Measurements from ENCODE around the gene FBP2.
"Not testable (repeated sequence)": the region's sequence is repeated elsewhere in the genome, so short reads cannot be mapped to it uniquely, and the experiment has no call there.

The FBP2 gene

GRCh38 chr9:94599102-94599501 is 5.5 kb upstream of the FBP2 start:
- Histone ChIP-seq H3K36me3 (ENCODE audit: control insufficient read depth, insufficient read depth, low read length) (no peaks in the 10 kb centered on the region), H3K27me3 (replicated peaks; ENCODE audit: control insufficient read depth, insufficient read depth, low read length) (no peaks in the 10 kb centered on the region), H3K4me3 (replicated peaks; ENCODE audit: low read depth, low read length) (no peak overlapping the region)
- DNase-seq (ENCODE audit: extremely low read depth, insufficient read length), result no peak
- no peak for TF ChIP-seq CTCF (IDR thresholded peaks at IDR 0.05; ENCODE audit: insufficient read depth, low read length, poor library complexity, severe bottlenecking)

- not testable (repeated sequence) for DNase-seq (ENCODE audit: extremely low read depth, insufficient read length); H3K27me3 ChIP-seq (replicated peaks; ENCODE audit: control insufficient read depth, insufficient read depth, low read length); H3K36me3 ChIP-seq (ENCODE audit: control insufficient read depth, insufficient read depth, low read length); H3K4me3 ChIP-seq (replicated peaks; ENCODE audit: low read depth, low read length)
These were observed 941 bp downstream of the FBP2 start for GRCh38 chr9:94592683-94593082.

GRCh38 chr9:94591876-94592275 is 1.7 kb downstream of the FBP2 start:
- no peaks in the 10 kb centered on the region; the same call in 1 of the 2 replicates for H3K27me3 ChIP-seq (replicated peaks; ENCODE audit: control insufficient read depth, insufficient read depth, low read length)
- H3K4me3 ChIP-seq (replicated peaks; ENCODE audit: low read depth, low read length), result no peak overlapping the region
- H3K36me3 ChIP-seq (ENCODE audit: control insufficient read depth, insufficient read depth, low read length), result no peaks in the 10 kb centered on the region
- TF ChIP-seq CTCF (IDR thresholded peaks at IDR 0.05; ENCODE audit: insufficient read depth, low read length, poor library complexity, severe bottlenecking), result no peak
- DNase-seq (ENCODE audit: extremely low read depth, insufficient read length), result no peak

DNA sequence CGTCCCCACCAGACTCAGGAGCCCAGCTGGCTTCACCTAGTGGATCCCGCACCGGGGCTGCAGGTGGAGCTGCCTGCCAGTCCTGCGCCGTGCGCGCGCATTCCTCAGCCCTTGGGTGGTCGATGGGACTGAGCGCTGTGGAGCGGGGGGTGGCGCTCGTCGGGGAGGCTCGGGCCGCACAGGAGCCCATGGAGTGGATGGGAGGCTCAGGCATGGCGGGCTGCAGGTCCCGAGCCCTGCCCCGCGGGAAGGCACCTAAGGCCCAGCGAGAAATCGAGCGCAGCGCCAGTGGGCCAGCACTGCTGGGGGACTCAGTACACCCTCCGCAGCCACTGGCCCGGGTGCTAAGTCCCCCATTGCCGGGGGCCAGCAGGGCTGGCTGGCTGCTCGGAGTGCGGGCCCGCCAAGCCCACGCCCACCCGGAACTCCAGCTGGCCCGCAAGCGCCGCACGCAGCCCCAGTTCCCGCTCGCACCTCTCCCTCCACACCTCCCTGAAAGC is 2.5 kb downstream of the FBP2 start:
- H3K4me3 ChIP-seq (replicated peaks; ENCODE audit: low read depth, low read length); H3K27me3 ChIP-seq (replicated peaks; ENCODE audit: control insufficient read depth, insufficient read depth, low read length); H3K36me3 ChIP-seq (ENCODE audit: control insufficient read depth, insufficient read depth, low read length); DNase-seq (ENCODE audit: extremely low read depth, insufficient read length): not testable (repeated sequence)

GRCh38 chr9:94588681-94589080 is 4.9 kb downstream of the FBP2 start:
- no peak for DNase-seq (ENCODE audit: extremely low read depth, insufficient read length)
- H3K36me3 ChIP-seq (ENCODE audit: control insufficient read depth, insufficient read depth, low read length), result no peaks in the 10 kb centered on the region
- TF ChIP-seq CTCF (IDR thresholded peaks at IDR 0.05; ENCODE audit: insufficient read depth, low read length, poor library complexity, severe bottlenecking), result no peak
- no peak overlapping the region for H3K4me3 ChIP-seq (replicated peaks; ENCODE audit: low read depth, low read length)
- H3K27me3 ChIP-seq (replicated peaks; ENCODE audit: control insufficient read depth, insufficient read depth, low read length), result no peaks in the 10 kb centered on the region; the same call in 1 of the 2 replicates

- H3K4me3 ChIP-seq (replicated peaks; ENCODE audit: low read depth, low read length), result no peak overlapping the region
- H3K27me3 ChIP-seq (replicated peaks; ENCODE audit: control insufficient read depth, insufficient read depth, low read length), result no peaks in the 10 kb centered on the region; the same call in 1 of the 2 replicates
- H3K36me3 ChIP-seq (ENCODE audit: control insufficient read depth, insufficient read depth, low read length), result no peaks in the 10 kb centered on the region
- no peak for DNase-seq (ENCODE audit: extremely low read depth, insufficient read length)
- TF ChIP-seq CTCF (IDR thresholded peaks at IDR 0.05; ENCODE audit: insufficient read depth, low read length, poor library complexity, severe bottlenecking), result no peak
These were observed 6.8 kb downstream of the FBP2 start for GRCh38 chr9:94586814-94587213.

DNA sequence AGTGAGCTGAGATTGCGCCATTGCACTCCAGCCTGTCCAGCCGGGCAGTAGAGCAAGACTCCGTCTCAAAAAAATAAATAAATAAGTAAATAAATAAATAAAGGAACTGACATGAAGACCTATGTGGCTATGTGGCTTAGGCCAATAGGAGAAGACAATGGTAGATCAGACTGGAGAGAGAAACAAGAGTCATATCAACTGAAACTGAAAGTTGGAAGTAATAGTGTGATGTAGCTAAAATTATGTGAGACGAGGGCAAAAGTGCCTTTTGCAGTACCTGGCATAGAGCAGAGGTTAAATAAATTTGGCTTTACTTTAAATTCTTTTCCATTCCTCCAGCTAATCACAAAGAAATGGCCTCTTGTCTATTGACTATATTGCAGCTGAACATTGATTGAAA is 7.3 kb downstream of the FBP2 start:
- no peaks in the 10 kb centered on the region for H3K36me3 ChIP-seq (ENCODE audit: control insufficient read depth, insufficient read depth, low read length)
- no peak for TF ChIP-seq CTCF (IDR thresholded peaks at IDR 0.05; ENCODE audit: insufficient read depth, low read length, poor library complexity, severe bottlenecking)
- H3K27me3 ChIP-seq (replicated peaks; ENCODE audit: control insufficient read depth, insufficient read depth, low read length), result no peaks in the 10 kb centered on the region; the same call in 1 of the 2 replicates
- no peak for DNase-seq (ENCODE audit: extremely low read depth, insufficient read length)
- no peak overlapping the region for H3K4me3 ChIP-seq (replicated peaks; ENCODE audit: low read depth, low read length)

Measured in GM06990 (cell line).